Esophagus squamous epithelium (tissue), 4 donors: Measurements from ENCODE around the gene LDB2.

ENCODE experiments used
- POLR2A ChIP-seq, 4 donors: fragments of 450-650 bp; IDR thresholded peaks; one replicate each; pipeline ENCODE4 v1.6.1; 2017; ENCODE audit warnings: antibody characterized with exemption in 4 of 4, mild to moderate bottlenecking in 4 of 4, moderate library complexity in 3 of 4
- TF ChIP-seq, protein P1 (sequence below), 6 experiments: fragments of 450-650 bp in 4 of 6; fragments of 200-600 bp in 2 of 6; sonication (generic) in 2 of 6; IDR thresholded peaks; one replicate each; pipeline ENCODE4 v1.5.1; 2016 to 2019; ENCODE audit warnings: antibody characterized with exemption in 6 of 6, mild to moderate bottlenecking in 4 of 6, moderate library complexity in 4 of 6

DNA sequence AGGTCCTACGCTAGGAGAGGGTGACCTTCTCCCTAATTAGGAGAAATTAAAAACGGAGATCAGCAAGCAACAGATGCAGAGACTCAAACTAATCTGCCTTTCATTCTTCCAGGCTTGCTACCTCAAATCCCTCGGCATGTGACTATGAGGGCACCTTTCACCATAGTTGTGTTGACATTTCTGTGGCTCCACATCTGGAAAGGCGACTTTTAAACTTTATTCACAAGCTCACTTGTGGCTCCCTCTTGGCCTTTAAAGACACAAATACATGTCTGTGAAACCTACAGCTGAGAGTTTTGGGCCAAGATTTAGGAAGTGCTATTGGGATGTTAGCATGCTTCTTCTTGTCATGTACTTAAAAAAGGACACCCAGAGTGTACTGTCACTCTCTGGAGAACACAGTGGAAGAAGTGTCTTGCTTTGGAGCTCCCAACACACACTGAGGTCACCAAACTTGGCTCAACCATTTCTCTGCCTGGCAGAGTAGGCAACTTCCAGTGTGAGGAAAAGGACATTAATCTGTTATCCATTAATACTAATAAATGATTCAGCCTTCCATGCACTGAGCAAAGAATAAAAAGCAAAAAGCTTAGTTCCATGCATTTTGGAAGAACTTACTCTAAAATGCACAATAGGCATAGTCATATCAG, 60.1 kb downstream of the LDB2 start:
- TF ChIP-seq, protein P1, sequence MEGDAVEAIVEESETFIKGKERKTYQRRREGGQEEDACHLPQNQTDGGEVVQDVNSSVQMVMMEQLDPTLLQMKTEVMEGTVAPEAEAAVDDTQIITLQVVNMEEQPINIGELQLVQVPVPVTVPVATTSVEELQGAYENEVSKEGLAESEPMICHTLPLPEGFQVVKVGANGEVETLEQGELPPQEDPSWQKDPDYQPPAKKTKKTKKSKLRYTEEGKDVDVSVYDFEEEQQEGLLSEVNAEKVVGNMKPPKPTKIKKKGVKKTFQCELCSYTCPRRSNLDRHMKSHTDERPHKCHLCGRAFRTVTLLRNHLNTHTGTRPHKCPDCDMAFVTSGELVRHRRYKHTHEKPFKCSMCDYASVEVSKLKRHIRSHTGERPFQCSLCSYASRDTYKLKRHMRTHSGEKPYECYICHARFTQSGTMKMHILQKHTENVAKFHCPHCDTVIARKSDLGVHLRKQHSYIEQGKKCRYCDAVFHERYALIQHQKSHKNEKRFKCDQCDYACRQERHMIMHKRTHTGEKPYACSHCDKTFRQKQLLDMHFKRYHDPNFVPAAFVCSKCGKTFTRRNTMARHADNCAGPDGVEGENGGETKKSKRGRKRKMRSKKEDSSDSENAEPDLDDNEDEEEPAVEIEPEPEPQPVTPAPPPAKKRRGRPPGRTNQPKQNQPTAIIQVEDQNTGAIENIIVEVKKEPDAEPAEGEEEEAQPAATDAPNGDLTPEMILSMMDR (IDR thresholded peaks at IDR 0.05) = no peak
- no peak for TF ChIP-seq POLR2A (IDR thresholded peaks at IDR 0.05)
